Head of caudate nucleus (tissue), 42 donors: ENCODE data around the gene ALDH1A2.

Experiments used
- DNase-seq, 42 donors: peaks; one replicate each; pipeline versions ENCODE4 v3.0.0 to v3.0.0-alpha.2; 2020 to 2021; ENCODE audit warnings: mixed read lengths in 7 of 42
- intact Hi-C: fragments of 100-400 bp; cut with DNase I; formaldehyde crosslinking; loops from one replicate; pipeline ENCODE4 v1.15.0; 2022

Gene ALDH1A2

DNA sequence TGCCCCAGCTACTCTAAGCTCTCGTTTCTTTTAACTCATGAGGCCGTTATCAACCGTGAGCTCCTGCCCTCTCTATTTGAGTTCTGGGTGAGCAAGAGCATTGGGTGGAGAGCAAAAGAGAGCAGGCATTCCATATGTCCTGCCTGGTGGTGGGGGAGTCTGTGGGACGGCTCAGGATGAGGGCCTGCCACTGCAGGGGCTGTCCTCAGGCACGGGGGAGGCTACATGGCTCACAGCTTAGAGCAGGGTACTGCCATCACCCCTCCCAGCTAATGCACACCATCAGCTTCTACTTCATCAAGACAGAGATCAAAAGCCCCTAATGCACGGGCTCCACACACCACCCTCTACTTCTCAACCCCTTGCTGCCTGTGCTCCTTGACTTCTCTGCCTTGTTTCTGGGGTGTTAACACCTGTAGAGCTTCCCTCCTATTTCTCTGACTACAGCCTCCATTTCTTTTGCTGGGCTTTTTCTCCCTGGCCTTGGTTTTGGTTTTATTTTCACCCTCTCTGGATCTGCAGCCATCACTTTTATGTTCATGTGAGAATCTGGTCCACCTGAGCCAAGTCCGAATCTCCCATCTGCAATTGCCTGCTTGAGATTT lies 114.1 kb downstream of the ALDH1A2 start:
- intact Hi-C loops = no loop called here
- DNase-seq = no peak

DNA sequence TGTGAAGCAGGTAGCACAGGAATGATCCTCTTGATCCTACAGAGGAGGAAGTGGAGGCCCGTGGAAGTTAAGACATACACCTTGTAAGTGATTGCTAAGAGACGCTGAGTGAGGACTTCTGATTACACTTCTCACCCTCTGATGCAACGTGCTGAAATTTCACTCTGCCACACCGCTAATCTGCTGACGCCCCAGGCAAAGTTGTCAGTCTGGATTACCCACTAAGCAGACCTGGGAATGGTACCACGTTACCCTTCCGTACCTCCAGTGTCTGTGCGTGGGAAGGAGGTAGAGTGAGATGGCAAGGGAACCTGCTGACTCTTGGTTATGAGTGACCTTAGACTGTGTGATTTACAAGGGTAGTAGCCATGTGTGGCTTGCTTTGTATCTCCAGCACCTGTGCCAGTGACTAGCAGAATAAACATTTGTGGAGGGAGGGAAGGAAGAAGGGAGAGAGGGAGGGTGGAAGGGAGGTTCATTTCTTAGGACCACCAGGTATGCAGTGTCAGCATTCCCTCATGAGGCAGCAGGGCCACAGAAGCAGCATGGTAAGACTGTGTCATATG lies 115.0 kb downstream of the ALDH1A2 start:
- intact Hi-C loops = no loop called here
- DNase-seq = no peak

DNA sequence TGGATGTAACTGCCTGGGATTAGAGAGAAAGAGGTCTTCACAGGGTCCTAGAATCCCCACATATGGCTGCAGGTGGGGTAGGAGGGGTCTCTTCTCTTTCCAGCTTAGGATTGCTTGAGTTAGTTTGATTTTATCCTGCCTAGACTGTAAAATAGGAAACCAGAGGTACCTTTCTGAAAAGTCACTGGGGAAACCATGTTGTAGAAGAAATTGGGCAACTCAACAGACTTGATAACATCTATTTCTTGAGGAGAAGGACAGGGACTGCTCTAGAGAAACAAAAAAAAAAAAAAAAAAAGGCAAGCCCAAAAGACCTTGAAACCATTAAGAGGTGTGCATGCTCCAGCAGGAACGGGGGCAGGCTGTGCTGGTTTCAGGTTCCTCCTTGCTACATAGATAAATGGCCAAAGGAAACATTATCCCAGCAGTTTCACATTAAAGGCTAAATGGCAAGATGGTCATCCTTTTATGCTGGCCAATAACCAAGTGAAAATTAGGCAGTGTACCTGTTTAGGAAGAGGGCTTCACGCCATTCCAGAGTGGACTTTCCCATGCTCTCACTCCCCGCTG lies 116.1 kb downstream of the ALDH1A2 start:
- intact Hi-C loops = no loop called here
- no peak for DNase-seq

DNA sequence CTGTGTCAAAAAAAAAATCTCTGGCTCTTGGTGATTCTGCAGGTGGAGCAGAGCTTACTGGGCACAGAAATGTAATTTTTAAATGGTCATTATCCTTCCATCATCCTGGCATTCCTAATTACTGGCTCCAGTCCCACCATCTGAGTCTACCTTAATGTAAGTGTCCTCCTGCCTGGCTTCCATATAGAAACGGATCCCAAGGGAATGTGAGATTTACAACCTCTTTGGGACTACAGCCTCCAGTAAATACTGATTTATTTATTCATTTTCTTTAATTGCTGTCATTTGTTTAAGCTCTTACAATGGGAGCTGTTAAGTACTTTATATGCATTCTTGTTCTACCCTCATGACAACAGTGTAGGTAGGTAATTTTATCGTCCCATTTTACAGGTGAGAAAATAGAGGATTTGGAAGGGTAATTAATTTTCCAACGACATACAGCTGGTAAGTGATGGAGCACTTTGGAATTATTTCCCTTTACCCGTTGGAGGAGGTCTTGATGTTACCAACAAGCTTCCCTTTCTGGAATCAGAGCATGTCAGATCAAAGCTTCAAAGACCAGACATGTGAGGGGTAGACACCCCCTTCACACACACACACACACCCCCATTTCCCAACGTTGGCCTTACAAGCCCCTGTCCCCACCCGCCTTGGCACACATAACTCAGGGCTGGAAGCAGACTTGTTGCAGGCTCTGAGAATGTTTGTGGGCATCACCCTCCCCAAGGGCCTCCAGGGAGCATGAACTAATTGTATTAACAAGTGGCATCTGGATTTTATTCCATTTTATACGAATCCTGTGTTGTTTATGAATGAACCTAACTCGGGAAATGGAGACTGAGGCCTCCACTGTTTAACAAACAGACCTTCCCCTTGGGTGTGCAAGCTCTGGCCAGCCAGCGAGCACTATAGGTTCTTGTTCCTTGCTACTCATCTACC lies 116.9 kb downstream of the ALDH1A2 start:
- no peak for DNase-seq
- intact Hi-C loops = no loop called here

DNA sequence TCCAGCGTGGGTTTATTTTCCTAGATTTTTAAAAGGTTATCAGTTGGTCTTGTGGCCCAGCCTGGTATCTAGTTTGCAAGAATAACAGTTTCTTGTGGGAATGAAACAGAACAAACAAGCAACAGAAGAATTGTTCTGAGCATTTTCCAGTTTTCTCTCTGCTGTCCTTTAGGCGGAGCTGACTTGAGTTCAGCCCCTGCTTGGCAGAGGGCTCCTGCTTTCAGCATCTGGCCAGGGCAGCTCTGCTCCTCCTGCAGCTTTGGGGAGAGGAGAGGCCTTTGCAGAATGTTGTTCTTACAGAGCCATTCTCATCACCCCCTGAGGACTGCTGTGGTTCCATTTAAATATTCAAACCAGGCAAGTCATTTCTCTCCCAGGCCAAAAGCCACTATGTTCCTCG lies 117.7 kb downstream of the ALDH1A2 start:
- DNase-seq = no peak
- intact Hi-C loops = no loop called here

DNA sequence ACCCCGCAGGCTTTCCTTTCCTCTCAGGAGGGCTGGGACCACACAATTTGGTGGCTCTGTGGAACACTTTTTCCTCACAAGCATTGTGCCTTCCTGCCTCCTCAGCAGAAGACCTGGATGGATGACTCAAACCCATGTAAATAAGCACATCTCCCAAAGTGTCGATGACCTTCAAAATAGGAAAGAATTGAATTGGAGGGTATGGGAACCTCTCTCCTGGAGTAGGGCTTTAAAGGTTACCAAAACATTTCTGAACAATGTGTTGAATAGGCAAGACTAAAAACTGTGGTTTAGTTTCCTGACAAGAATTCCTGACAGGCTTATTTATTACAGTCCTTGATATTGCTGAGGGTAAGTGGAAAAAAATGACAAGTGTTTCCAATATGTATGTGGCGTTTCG lies 118.2 kb downstream of the ALDH1A2 start:
- DNase-seq = no peak
- intact Hi-C loops = no loop called here

DNA sequence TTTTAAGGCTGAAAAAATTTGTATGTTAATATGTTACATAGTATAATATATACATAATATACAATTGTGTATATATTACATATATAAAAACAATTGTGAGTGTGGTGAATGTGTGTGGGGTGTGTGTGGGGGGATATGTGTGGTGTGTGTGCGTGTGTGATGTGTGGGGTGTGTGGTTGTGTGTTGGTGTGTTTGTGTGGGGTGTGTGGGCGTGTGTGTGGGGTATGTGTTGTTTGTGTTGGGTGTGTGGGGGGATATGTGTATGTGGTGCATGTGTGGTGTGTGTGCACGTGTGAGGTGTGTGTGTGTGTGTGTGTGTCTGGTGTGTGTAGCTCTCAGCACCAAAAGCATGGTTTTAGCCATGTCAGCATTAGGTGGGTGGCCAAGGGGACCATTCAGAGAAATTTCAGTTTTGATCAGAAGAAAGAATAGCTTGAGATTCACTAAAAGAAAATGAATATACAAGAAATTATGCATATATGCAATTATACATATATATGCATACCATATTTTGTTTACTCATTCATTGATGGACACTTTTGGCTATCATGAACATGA lies 118.9 kb downstream of the ALDH1A2 start:
- intact Hi-C loops = no loop called here
- DNase-seq = no peak

DNA sequence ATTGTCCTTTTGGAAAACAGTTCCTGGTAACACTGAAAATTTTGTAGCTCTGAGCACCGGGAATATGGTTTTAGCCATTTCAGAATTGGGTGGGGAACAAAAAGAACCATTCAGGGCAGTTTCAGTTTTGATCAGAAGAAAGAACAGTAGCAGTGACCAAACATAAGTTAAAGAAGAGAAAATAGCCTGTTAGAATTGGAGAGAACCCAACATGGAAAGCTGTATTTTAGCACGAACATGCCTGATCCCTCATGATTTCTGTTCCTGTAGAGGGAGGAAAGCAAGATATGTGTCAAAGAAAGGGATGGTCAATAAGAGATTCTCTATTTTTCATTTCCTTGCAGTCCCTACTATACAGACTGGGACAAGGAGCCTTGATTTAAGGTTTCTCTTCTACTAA lies 119.9 kb downstream of the ALDH1A2 start:
- no peak for DNase-seq
- intact Hi-C loops = no loop called here

DNA sequence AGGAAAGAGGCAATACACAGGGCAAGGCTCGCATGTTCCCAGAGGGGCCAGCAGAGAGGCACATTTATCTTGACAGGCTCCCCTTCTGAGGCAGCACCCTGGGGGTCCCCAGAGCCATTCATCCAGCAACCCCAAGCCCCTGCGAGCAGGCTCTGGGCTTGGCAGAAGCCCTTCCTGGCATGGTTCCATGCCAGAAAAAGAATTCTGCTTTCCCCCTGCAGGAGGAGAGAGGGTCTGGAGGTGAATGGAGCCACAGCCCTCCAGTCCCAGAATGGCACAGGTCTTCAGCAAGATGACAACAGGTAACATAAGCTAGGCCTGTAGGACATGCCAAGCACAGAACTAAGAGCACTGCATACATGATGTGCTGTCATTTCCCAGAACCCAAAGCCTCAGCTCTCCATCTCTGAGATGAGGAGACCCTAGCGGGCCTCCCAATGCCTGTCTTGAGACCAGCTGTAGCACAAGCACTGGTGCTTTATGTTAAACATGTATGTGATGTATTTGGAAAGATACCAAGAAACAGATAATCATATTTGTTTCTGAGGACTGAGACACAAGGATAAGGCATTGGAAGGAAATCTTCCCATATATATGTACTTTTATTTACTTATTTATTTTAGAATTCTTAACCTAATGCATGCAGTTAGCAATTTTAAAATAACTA lies 121.6 kb downstream of the ALDH1A2 start:
- DNase-seq = no peak
- intact Hi-C loops = no loop called here

DNA sequence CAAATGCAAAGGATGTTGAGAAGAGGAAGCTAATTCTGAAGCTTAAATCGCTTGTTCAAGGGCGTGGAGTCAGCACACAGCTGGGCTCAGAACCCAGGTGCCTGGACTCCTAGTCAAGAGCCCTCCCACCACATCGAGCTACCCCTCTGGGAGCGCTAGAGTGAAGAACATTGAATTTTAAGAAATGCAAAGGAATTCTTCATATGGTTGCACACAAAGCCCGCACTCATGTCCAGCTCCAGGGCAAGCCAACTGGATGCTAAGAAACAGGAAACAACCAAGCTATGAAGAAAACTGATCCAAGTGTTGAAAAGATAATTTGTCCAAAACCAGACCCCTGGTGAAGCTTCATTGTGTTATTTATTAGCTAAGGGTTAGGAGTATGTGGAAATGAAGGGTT lies 122.3 kb downstream of the ALDH1A2 start:
- intact Hi-C loops = no loop called here
- no peak for DNase-seq

DNA sequence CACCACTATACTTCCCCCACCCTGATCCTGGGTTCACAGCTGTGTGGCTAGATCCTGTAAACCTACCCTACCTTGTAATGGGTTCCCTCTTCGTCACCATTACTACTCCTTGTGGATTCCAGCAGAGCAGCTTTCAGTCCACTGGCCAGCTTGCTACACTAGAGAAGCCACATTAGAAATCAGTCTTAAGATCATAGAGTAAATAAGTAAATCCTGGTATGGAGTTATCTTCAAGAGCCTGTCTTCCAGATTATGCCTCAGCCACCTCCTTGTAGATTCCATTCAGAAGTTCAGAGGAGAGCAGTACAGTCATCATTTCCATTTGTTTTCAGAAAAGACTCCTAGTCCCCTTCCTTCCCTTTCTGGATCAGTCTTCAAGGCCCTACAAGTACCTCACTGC lies 123.7 kb downstream of the ALDH1A2 start:
- intact Hi-C loops = no loop called here

DNA sequence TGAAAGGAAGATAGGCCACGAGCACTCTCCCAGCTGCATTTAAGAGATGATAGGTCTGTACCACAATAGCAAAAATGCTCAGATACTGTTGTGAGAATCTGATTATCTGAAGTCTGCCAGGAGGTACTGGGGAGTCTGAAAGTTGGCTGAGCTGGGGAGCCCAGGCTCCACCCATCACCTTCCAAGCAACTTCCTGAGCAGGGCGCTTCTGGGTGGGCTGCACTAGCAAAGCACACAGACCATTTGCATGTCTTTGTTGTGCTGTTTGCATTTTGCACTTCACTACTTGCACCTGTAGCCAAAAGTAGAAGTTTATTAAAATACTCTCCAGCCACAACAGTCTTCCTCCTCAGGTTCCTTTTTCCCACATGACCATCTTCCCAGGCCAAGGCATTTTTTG lies 133.2 kb downstream of the ALDH1A2 start:
- no peak for DNase-seq

More for the DNA sequence above, 123.7 kb downstream of the ALDH1A2 start:
- no peak for DNase-seq

DNA sequence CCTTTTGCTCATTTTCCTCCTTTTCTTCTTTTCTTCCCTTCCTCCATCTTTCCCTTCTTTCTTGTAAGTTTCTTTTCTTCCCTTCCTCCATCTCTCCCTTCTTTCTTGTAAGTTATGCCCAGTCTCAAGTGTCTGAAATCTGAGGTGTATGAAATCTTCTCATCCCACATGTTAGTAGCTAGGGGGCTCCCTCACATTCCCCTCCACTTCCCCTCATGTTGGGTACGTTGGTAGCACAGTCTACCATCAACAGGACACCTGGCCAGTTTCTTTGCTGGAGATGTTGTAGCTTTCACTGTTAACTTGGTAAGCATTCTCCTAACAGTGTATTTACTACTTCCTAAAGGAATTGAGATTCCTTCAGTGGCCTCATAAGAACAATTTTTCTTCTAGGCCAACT lies 133.9 kb downstream of the ALDH1A2 start:
- no peak for DNase-seq
- intact Hi-C loops = no loop called here

More for the DNA sequence above, 133.2 kb downstream of the ALDH1A2 start:
- intact Hi-C loops = no loop called here

DNA sequence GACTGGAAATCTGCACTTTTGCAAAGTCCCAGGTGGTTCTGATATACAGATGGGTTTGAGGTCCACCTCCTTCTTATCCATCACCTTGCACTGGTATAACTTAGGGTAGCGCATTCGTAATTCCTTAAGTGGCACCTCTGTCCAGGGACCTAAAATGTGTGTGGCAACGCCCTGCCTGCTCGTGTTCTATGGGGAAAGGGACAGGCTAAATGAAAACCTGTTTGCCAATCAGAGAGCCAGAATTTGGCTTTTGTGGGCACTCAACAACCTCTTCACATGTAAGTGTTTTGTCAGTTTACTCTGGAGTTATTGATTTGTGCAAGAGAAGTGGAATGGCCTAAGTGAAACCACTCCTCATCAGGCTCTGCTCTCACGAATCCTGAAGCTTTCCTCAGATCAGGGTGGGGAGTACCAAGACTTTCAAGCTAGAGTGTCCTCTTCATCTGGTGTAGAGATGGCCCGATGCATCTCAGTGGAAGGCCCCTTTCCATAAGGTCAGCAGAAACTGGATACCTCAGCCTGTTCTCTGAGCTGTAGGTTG lies 138.3 kb downstream of the ALDH1A2 start:
- intact Hi-C loops = no loop called here
- no peak for DNase-seq

DNA sequence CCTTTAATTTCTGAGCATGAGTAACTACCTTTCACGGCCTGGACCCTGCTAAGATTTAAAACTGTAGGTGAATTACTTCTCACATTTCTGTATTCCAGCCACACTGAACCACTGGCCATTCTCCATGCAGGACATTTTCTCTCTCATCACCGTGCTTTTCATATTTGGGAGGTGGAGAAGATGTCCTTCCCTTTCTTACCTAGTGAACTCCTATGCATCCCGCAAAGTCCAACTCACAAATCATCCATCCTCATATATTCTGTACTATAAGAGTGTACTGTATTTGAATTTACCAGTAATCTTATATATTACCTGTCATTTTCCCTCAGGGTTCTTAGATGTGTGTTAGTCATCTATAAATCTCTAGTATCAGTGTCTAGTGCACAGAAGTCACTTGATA lies 139.9 kb downstream of the ALDH1A2 start:
- no peak for DNase-seq
- intact Hi-C loops = no loop called here

DNA sequence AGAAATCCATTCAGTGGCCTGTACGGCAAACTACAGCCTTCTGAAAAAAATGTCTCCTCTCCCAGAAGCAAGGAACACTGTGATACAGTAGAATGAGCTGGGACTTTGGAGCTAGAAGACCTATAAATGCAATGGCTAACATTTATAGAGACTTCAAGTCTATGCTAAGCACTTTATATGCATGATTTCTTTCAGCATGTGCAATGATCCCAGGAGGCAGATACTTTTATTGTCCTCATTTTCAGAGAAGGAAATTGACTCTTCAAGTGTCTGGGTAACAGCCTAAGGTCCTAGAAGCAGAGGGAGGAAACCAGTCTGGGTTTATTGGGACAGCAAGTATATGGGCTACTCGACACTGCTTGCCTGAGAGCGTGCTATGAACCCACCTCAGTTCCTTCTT lies 140.9 kb downstream of the ALDH1A2 start:
- intact Hi-C loops = no loop called here
- no peak for DNase-seq

DNA sequence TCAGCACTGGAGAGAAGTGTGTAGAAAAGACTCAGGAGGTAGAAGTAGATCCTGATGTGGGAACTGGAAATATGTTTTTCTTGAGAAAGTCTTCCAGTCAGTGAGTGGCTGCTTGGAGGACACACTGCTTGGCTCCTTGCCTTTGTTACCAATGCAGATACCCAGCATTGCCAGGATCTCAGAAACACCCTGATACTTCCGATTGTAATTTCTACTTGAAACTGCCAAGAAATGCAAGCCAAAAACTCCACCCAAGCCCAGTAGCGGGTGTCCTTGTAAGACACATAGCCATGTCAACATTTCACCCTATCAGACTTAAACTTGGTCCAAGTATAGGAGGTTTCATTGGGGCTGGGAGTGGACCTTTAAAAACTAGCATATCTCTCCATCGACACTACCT lies 141.8 kb downstream of the ALDH1A2 start:
- no peak for DNase-seq
- intact Hi-C loops = no loop called here

DNA sequence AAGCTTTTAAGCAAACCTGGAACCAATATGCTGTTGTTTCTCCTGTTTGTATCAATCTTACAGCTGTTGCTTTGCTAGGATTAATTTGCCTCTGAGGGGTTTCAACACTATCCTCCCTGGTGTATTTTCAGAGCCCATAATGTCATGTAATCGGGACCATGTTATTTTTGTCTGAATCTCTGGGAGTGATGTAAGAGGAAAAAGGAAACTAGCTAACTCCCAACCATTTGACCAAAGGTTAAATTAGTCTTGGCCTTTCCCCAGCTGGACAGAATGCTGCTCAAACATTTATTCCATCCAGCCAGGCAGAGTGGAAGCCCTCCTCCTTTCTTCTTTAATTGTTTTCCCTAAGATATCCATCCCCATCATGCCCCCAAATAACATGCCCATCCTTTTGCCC lies 142.2 kb downstream of the ALDH1A2 start:
- intact Hi-C loops = no loop called here
- DNase-seq = no peak

DNA sequence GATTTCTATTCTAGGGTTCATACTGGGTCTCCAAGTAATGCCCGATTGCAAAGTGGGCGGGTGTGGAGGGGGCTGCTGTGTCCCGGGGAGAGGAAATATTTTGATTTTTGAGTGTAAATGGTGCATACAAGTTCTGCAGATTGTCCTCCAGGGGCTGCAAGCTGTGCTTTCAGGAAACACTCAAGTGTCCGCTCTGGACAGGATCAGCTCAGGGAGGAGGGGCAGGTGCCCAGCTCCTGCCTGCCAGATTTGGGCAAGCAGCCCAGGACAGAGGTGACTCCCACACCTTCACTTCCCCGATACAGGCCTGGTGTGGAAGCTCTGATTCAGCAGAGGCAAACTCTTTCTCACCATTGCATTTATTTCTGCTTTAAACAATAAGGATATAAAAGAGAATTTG lies 142.7 kb downstream of the ALDH1A2 start:
- intact Hi-C loops = no loop called here
- DNase-seq = no peak
